COLO829 (cell line): Measurements from ENCODE around the gene CYTH2.

Experiments used
- DNase-seq: peaks from one replicate; pipeline ENCODE4 v3.0.0; 2012; ENCODE audit warnings: low spot score

CYTH2 gene

GRCh38 chr19:48493718-48494401 lies 24.7 kb downstream of the CYTH2 start:
- DNase-seq, result no peak

- no peak for DNase-seq
Observed at GRCh38 chr19:48495396-48495795, 26.2 kb downstream of the CYTH2 start.

- no peak for DNase-seq
Observed at GRCh38 chr19:48496959-48497727, 28.0 kb downstream of the CYTH2 start.

GRCh38 chr19:48497728-48498594 lies 28.8 kb downstream of the CYTH2 start:
- no peak for DNase-seq

GRCh38 chr19:48498595-48499311 lies 29.6 kb downstream of the CYTH2 start:
- no peak for DNase-seq

GRCh38 chr19:48499316-48500090 lies 30.3 kb downstream of the CYTH2 start:
- DNase-seq, result no peak

GRCh38 chr19:48500830-48501493 lies 31.8 kb downstream of the CYTH2 start:
- DNase-seq, result no peak

- peak; percentile 71 for DNase-seq
Observed at GRCh38 chr19:48501494-48502349, 32.6 kb downstream of the CYTH2 start.

GRCh38 chr19:48502350-48503018 lies 33.3 kb downstream of the CYTH2 start:
- DNase-seq, result no peak

- DNase-seq, result no peak
Observed at GRCh38 chr19:48506138-48506733, 37.1 kb downstream of the CYTH2 start.

- DNase-seq, result no peak
Observed at GRCh38 chr19:48507911-48508439, 38.8 kb downstream of the CYTH2 start.

GRCh38 chr19:48508729-48509411 lies 39.7 kb downstream of the CYTH2 start:
- DNase-seq, result no peak

- no peak for DNase-seq
Observed at GRCh38 chr19:48509467-48510194, 40.5 kb downstream of the CYTH2 start.

- DNase-seq, result no peak
Observed at GRCh38 chr19:48510421-48511268, 41.5 kb downstream of the CYTH2 start.

GRCh38 chr19:48511321-48511731 lies 42.2 kb downstream of the CYTH2 start:
- DNase-seq, result no peak
